ENCODE results near the gene PMEPA1. TPM values are rescaled to one million over a fixed set of nuclear protein-coding genes. Genes with fewer than 3 reads are reported as not detected.

PMEPA1 gene
- total RNA-seq, 2 experiments from 2014 or later: 0.37 TPM; not detected in 1

- H3K9me3 Mint-ChIP-seq (ENCODE audit: insufficient read depth): no peaks in the 10 kb centered on the region
- DNase-seq: no peak
- ATAC-seq: no peak
- no peak overlapping the region for H3K4me3 Mint-ChIP-seq
- H3K4me1 Mint-ChIP-seq (ENCODE audit: low read depth): peaks cover 23% of the 10 kb centered on the region
- H3K27ac Mint-ChIP-seq: no peak overlapping the region
- H3K36me3 Mint-ChIP-seq (ENCODE audit: low read depth): no peaks in the 10 kb centered on the region
- CTCF ChIA-PET: interaction anchor here (1.4 to 2.1 kb wide), 3 partner anchors 17 to 52 kb away, joined by 4 to 17 read pairs (median 6); partner anchors contain the start of gene ZBP1
- H3K27me3 Mint-ChIP-seq (ENCODE audit: low read depth): peaks cover 9% of the 10 kb centered on the region
- POLR2A ChIA-PET: interaction anchor here (1.1 kb wide), 1 partner anchor 16 kb away, joined by 4 read pairs; no protein-coding TSS in a partner anchor
Observed at GRCh38 chr20:57601737-57602136, 108.1 kb downstream of the PMEPA1 start.

- Mint-ChIP-seq H3K36me3 (ENCODE audit: low read depth) (no peaks in the 10 kb centered on the region), H3K9me3 (ENCODE audit: insufficient read depth) (no peaks in the 10 kb centered on the region), H3K27ac (no peak overlapping the region), H3K27me3 (ENCODE audit: low read depth) (peaks cover 9% of the 10 kb centered on the region), H3K4me3 (no peak overlapping the region), H3K4me1 (ENCODE audit: low read depth) (peaks cover 23% of the 10 kb centered on the region)
- ChIA-PET POLR2A (interaction anchor here (1.1 kb wide), 1 partner anchor 17 kb away, joined by 4 read pairs; no protein-coding TSS in a partner anchor), CTCF (interaction anchor here (1.1 to 2.1 kb wide), 4 partner anchors 9 to 53 kb away, joined by 4 to 17 read pairs (median 6); partner anchors contain the start of gene ZBP1)
- DNase-seq: no peak
- ATAC-seq: no peak
Observed at GRCh38 chr20:57601211-57601570, 108.6 kb downstream of the PMEPA1 start.

- CTCF ChIA-PET: interaction anchor here (1.0 to 2.0 kb wide), 4 partner anchors 10 to 579 kb away, joined by 3 to 17 read pairs (median 4); partner anchors contain the start of gene ZBP1
- POLR2A ChIA-PET: no interaction called here
- Mint-ChIP-seq H3K9me3 (ENCODE audit: insufficient read depth) (no peaks in the 10 kb centered on the region), H3K4me3 (no peak overlapping the region), H3K27ac (no peak overlapping the region), H3K36me3 (ENCODE audit: low read depth) (no peaks in the 10 kb centered on the region), H3K27me3 (ENCODE audit: low read depth) (peaks cover 11% of the 10 kb centered on the region), H3K4me1 (ENCODE audit: low read depth) (peaks cover 23% of the 10 kb centered on the region)
- no peak for DNase-seq
- no peak for ATAC-seq
Observed at GRCh38 chr20:57600320-57601210, 109.2 kb downstream of the PMEPA1 start.

- ChIA-PET CTCF (interaction anchor here (0.6 to 5.7 kb wide), 4 partner anchors 8 to 582 kb away, joined by 3 to 69 read pairs (median 15); partner anchors contain the start of gene ZBP1), POLR2A (no interaction called here)
- H3K4me3 Mint-ChIP-seq: no peak overlapping the region
- H3K9me3 Mint-ChIP-seq (ENCODE audit: insufficient read depth): no peaks in the 10 kb centered on the region
- DNase-seq: no peak
- no peak for ATAC-seq
- no peak overlapping the region for H3K27ac Mint-ChIP-seq
- H3K4me1 Mint-ChIP-seq (ENCODE audit: low read depth): peaks cover 14% of the 10 kb centered on the region
- H3K36me3 Mint-ChIP-seq (ENCODE audit: low read depth): no peaks in the 10 kb centered on the region
- peaks cover 14% of the 10 kb centered on the region for H3K27me3 Mint-ChIP-seq (ENCODE audit: low read depth)
Observed at GRCh38 chr20:57598491-57598890, 111.3 kb downstream of the PMEPA1 start.

Other genes with a start within 250 kb of the PMEPA1 start
- gene CTCFL, start 184.9 kb downstream of the PMEPA1 start, total RNA-seq: not detected
- gene PCK1, start 148.9 kb downstream of the PMEPA1 start, total RNA-seq: not detected
- gene ZBP1, start 89.6 kb downstream of the PMEPA1 start, total RNA-seq: 10 to 100 TPM; 10.2 to 11.7 TPM